HG03060 (cell line): ENCODE measurements around the gene GLYR1.
A peak's percentile ranks its signal among the peaks of the same experiment; 100 is the strongest.

ENCODE experiments used
- ATAC-seq: cut with Tn5 transposase; IDR thresholded peaks from one replicate; pipeline ENCODE4 v1.9.1; 2021; ENCODE audit warnings: low read depth, moderate number of reproducible peaks; ENCODE audit not compliant: unreplicated experiment

The GLYR1 gene

GRCh38 chr16:4852221-4852872 is 5.3 kb upstream of the GLYR1 start:
- no peak for ATAC-seq

GRCh38 chr16:4850211-4850610 is 3.1 kb upstream of the GLYR1 start:
- ATAC-seq, result no peak

GRCh38 chr16:4847774-4848587 is 893 bp upstream of the GLYR1 start:
- ATAC-seq, result peak; percentile 7

- peak; percentile 11 for ATAC-seq
Measured at GRCh38 chr16:4846503-4846900, 586 bp downstream of the GLYR1 start.

GRCh38 chr16:4840984-4841383 is 6.1 kb downstream of the GLYR1 start:
- ATAC-seq, result no peak

- no peak for ATAC-seq
Measured at GRCh38 chr16:4839942-4840341, 7.1 kb downstream of the GLYR1 start.

- no peak for ATAC-seq
Measured at GRCh38 chr16:4837733-4838501, 9.2 kb downstream of the GLYR1 start.

GRCh38 chr16:4836727-4837126 is 10.4 kb downstream of the GLYR1 start:
- ATAC-seq, result no peak

GRCh38 chr16:4833584-4833983 is 13.5 kb downstream of the GLYR1 start:
- no peak for ATAC-seq

GRCh38 chr16:4832698-4833343 is 14.3 kb downstream of the GLYR1 start:
- no peak for ATAC-seq

GRCh38 chr16:4831616-4832015 is 15.5 kb downstream of the GLYR1 start:
- ATAC-seq, result no peak

GRCh38 chr16:4830408-4830807 is 16.7 kb downstream of the GLYR1 start:
- no peak for ATAC-seq

GRCh38 chr16:4828567-4829321 is 18.3 kb downstream of the GLYR1 start:
- no peak for ATAC-seq

- ATAC-seq, result no peak
Measured at GRCh38 chr16:4826980-4827379, 20.1 kb downstream of the GLYR1 start.

- ATAC-seq, result no peak
Measured at GRCh38 chr16:4826526-4826925, 20.6 kb downstream of the GLYR1 start.

GRCh38 chr16:4825196-4825595 is 21.9 kb downstream of the GLYR1 start:
- no peak for ATAC-seq

GRCh38 chr16:4820652-4821051 is 26.4 kb downstream of the GLYR1 start:
- ATAC-seq, result no peak

- ATAC-seq, result no peak
Measured at GRCh38 chr16:4814542-4815173, 32.4 kb downstream of the GLYR1 start.

GRCh38 chr16:4814046-4814445 is 33.0 kb downstream of the GLYR1 start:
- ATAC-seq, result no peak
